Activated T-cell treated with anti-CD3 and anti-CD28 coated beads, Interleukin-2, amount 50 U/mL, for 72 hours (primary cell): ENCODE measurements around the gene AGAP1. TPM values are rescaled to one million over a fixed set of nuclear protein-coding genes. Genes with fewer than 3 reads are reported as not detected.

Source experiments
- ATAC-seq, 2 donors: fragments of 150-1000 bp; cut with Tn5 transposase; replicated peaks in 1 of 2; 2 replicates each; pipeline ENCODE4 v1.10.0; 2021; ENCODE audit warnings: moderate library complexity in 2 of 2, mild to moderate bottlenecking in 1 of 2
- DNase-seq, 2 donors: peaks; one replicate each; pipeline ENCODE4 v3.0.0; 2021 to 2022; ENCODE audit warnings: mixed read lengths in 1 of 2
- H3K27ac Mint-ChIP-seq: one replicate; pipeline ENCODE4 v1.8.0; 2022; ENCODE audit warnings: mild to moderate bottlenecking, moderate library complexity, mixed read lengths
- H3K27me3 Mint-ChIP-seq: one replicate; pipeline ENCODE4 v1.8.0; 2022; ENCODE audit warnings: low read depth, mixed read lengths
- H3K36me3 Mint-ChIP-seq, 2 donors: one replicate each; pipeline ENCODE4 v1.8.0; 2022; ENCODE audit warnings: mixed read lengths in 2 of 2, mild to moderate bottlenecking in 1 of 2; ENCODE audit not compliant: insufficient read depth in 2 of 2
- H3K4me1 Mint-ChIP-seq: one replicate; pipeline ENCODE4 v1.8.0; 2022; ENCODE audit warnings: low read depth, mixed read lengths
- H3K4me3 Mint-ChIP-seq, 2 donors: one replicate each; pipeline ENCODE4 v1.8.0; 2022; ENCODE audit warnings: mild to moderate bottlenecking in 2 of 2, mixed read lengths in 2 of 2, moderate library complexity in 2 of 2
- H3K9me3 Mint-ChIP-seq, 2 donors: one replicate each; pipeline ENCODE4 v1.8.0; 2022; ENCODE audit warnings: mixed read lengths in 2 of 2
- total RNA-seq, 2 donors: library from RNA; stranded (reverse); gene quantifications; one replicate each; pipeline ENCODE4 v1.2.3, GENCODE V29; 2022

Gene AGAP1
- total RNA-seq, 2 donors from 2014 or later = 0.74 to 2.9 TPM

- no peaks in the 10 kb centered on the region for H3K4me1 Mint-ChIP-seq
- peaks cover 72% of the 10 kb centered on the region for H3K27me3 Mint-ChIP-seq
- DNase-seq (peak; percentile 34 to 58), ATAC-seq (peak; percentile 62 to 82)
- H3K9me3 Mint-ChIP-seq = no peaks in the 10 kb centered on the region
- no peak overlapping the region for H3K27ac Mint-ChIP-seq
- H3K36me3 Mint-ChIP-seq = no peaks in the 10 kb centered on the region
- peak overlapping the region; percentile 43 to 44 for H3K4me3 Mint-ChIP-seq
Measured at GRCh38 chr2:235669269-235669831, 175.5 kb downstream of the AGAP1 start.

DNA sequence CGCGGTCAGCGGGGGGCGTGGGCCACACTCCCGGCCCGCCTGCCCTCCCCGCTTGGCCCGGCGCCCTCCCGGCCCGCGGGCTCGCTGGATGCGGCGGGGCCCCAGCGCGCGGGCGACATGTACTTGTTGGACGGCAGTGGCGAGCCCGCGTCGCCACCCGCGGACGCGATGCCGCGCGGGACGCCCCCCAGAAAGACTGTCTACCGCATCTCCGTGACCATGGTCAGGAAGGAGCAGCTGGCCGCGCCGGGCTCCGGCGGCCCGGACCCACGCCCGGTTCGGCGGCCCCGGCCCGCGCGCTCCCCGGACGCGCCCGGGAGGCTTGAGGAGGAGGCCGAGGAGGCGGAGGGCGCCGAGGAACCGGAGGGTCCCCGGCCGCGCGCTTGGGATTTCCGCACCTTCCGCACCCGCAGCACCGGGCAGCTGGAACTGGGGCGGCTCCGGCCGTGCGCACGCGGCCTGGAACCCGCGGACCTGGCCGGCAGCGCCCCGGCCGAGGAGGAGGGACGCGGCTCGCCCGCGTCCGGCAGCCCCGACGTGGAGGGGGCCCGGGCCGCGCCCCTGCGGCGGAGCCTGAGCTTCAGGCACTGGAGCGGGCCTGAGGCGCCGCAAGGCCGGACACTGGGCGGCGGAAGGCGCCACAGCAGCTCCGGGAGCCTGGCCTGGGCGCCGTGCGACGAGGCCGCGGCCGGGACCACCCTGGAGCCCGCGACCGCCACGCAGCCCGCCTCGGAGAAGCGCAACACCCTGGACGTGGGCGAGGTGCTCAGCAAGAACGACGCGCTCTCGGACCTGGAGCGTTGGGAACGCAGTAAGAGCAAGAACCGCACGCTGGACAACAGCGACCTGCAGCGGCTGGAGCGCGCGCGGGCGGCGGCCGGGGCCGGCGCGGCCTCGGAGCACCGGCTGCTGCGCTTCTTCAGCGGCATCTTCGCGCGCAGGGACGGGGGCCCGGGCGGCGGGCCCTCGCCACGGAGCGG is 176.4 kb downstream of the AGAP1 start:
- no peaks in the 10 kb centered on the region for H3K4me1 Mint-ChIP-seq
- DNase-seq (peak in 1 of 2 donors; percentile 9), ATAC-seq (no peak)
- no peak overlapping the region for H3K4me3 Mint-ChIP-seq
- no peaks in the 10 kb centered on the region for H3K9me3 Mint-ChIP-seq
- H3K36me3 Mint-ChIP-seq = no peaks in the 10 kb centered on the region
- H3K27ac Mint-ChIP-seq = no peak overlapping the region
- H3K27me3 Mint-ChIP-seq = peaks cover 66% of the 10 kb centered on the region

- peak overlapping the region in 1 of 2 donors; percentile 62 for H3K4me3 Mint-ChIP-seq
Measured at GRCh38 chr2:235670974-235671787, 177.3 kb downstream of the AGAP1 start.

DNA sequence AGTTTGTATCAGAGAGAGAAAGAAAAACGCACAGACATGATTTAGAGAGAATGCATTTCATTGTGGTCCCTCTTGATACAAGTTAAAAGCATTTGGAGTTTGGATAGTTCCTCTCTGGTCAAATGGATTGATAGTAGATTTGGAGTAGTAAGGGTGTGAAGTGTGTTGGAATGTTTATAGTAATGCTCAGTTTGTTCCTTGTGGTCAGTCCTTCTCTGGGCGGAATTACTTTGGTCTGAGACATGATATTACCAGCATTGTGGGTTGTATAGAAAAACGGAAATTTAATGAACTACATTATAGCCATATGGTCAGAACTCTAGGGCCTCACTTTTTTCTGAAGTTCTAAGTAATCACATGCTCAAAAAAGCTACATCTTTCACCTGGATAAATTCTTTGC is 178.9 kb downstream of the AGAP1 start:
- H3K27ac Mint-ChIP-seq = no peak overlapping the region

More at GRCh38 chr2:235670974-235671787, 177.3 kb downstream of the AGAP1 start:
- Mint-ChIP-seq H3K27me3 (peaks cover 66% of the 10 kb centered on the region), H3K9me3 (no peaks in the 10 kb centered on the region), H3K36me3 (no peaks in the 10 kb centered on the region), H3K4me1 (no peaks in the 10 kb centered on the region), H3K27ac (no peak overlapping the region)
- no peak for DNase-seq
- ATAC-seq = no peak

DNA sequence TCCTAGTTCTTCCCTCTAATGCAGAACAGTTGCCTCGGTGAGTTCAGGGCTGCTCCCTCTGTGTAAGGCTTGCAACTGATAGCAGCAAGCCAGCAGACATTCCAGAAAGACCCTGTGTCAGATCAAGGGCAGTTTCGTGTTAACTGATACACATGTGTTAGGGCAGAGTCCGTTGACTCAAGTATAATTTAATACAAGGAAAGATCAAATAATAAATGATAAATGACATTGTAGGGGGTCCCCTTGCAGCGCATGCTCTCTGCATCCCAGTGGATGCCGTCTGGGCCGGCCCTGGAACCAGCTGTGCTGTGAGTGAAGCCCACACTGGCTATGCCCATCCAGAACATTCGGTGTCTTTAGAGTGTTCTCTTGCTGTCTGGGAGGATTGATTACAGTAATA is 180.3 kb downstream of the AGAP1 start:
- Mint-ChIP-seq H3K4me1 (no peaks in the 10 kb centered on the region), H3K27ac (no peak overlapping the region), H3K27me3 (peaks cover 45% of the 10 kb centered on the region), H3K36me3 (no peaks in the 10 kb centered on the region), H3K9me3 (no peaks in the 10 kb centered on the region), H3K4me3 (no peak overlapping the region)
- DNase-seq (no peak), ATAC-seq (no peak)

More for the DNA sequence above, 178.9 kb downstream of the AGAP1 start:
- no peak for ATAC-seq
- Mint-ChIP-seq H3K9me3 (no peaks in the 10 kb centered on the region), H3K4me1 (no peaks in the 10 kb centered on the region), H3K36me3 (no peaks in the 10 kb centered on the region), H3K4me3 (no peak overlapping the region), H3K27me3 (peaks cover 57% of the 10 kb centered on the region)
- no peak for DNase-seq

DNA sequence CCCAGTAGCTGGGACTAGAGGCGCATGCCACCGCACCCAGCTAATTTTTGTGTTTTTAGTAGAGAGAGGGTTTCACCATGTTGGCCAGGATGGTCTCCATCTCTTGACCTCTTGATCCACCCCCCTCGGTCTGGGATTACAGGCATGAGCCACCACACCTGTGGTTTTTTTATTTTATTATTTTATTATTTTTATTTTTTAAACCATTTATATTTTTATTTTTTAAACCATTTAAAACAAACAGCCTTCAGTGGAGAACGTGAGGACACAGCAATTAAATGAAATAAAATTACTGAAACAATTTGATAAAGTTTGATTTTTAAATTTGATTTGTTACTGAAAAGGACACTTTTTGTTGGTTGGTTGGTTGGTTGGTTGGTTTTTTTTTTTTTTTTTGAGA is 181.0 kb downstream of the AGAP1 start:
- Mint-ChIP-seq H3K27me3 (peaks cover 45% of the 10 kb centered on the region), H3K9me3 (no peaks in the 10 kb centered on the region), H3K27ac (no peak overlapping the region), H3K36me3 (no peaks in the 10 kb centered on the region), H3K4me1 (no peaks in the 10 kb centered on the region), H3K4me3 (no peak overlapping the region)
- ATAC-seq (no peak), DNase-seq (no peak)

GRCh38 chr2:235675678-235676535 is 182.1 kb downstream of the AGAP1 start:
- ATAC-seq = no peak
- Mint-ChIP-seq H3K9me3 (no peaks in the 10 kb centered on the region), H3K27ac (no peak overlapping the region), H3K27me3 (peaks cover 45% of the 10 kb centered on the region), H3K4me3 (no peak overlapping the region), H3K36me3 (no peaks in the 10 kb centered on the region), H3K4me1 (no peaks in the 10 kb centered on the region)
- DNase-seq = no peak

- H3K4me3 Mint-ChIP-seq = no peak overlapping the region
- H3K27ac Mint-ChIP-seq = no peak overlapping the region
- no peak for ATAC-seq
- H3K36me3 Mint-ChIP-seq = no peaks in the 10 kb centered on the region
- no peaks in the 10 kb centered on the region for H3K9me3 Mint-ChIP-seq
- no peaks in the 10 kb centered on the region for H3K4me1 Mint-ChIP-seq
- no peak for DNase-seq
- H3K27me3 Mint-ChIP-seq = peaks cover 42% of the 10 kb centered on the region
Measured at GRCh38 chr2:235676536-235676799, 182.6 kb downstream of the AGAP1 start.

DNA sequence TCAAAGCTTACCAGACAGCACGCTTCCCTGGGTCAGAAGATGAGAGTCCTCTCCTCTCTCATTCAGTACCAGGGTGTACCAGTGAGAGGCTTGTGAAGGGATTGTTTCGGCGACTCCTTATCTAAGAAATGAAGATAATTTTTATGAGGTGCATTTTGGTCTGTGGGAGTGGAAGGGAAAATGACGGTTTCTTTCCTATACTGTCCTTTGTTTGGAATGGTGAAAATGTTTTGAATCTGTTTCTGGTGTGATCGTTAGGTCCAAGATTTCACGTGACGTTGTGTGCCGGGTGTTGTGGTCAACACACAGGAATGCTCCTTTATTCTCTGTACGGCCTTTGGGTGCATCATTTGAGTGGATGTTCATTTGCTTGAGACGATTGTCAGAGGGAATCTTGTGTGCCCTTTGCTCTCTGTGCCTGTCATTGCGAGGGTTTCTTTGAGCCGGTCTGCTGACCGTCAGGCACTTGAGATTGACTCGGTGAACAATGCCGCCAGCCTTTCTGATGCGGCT is 183.5 kb downstream of the AGAP1 start:
- no peak overlapping the region for H3K4me3 Mint-ChIP-seq
- H3K27me3 Mint-ChIP-seq = peaks cover 33% of the 10 kb centered on the region
- no peak overlapping the region for H3K27ac Mint-ChIP-seq
- H3K9me3 Mint-ChIP-seq = no peaks in the 10 kb centered on the region
- H3K36me3 Mint-ChIP-seq = no peaks in the 10 kb centered on the region
- ATAC-seq = no peak
- H3K4me1 Mint-ChIP-seq = no peaks in the 10 kb centered on the region
- no peak for DNase-seq

DNA sequence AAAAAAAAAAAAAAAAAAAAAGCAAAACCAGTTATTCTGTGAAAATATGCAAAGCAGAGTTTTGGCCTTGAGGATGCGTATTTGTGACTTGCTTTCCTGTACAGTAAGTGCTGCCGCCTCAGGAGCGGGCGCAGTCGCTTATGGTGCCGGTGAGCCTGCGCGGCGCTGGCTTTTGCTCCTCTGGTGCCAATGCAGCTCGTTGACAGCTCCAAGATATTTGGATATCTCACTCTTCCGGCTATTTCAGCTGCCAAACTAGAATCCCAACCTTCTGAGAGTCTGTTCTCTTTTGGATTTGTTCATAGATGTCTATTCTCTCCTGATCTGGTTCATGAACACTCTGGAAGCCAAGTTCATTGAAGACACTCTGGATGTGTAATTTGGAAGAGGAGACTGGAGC is 184.1 kb downstream of the AGAP1 start:
- H3K27ac Mint-ChIP-seq = no peak overlapping the region
- H3K27me3 Mint-ChIP-seq = peaks cover 27% of the 10 kb centered on the region

GRCh38 chr2:235678712-235679111 is 184.9 kb downstream of the AGAP1 start:
- Mint-ChIP-seq H3K4me1 (no peaks in the 10 kb centered on the region), H3K27ac (no peak overlapping the region), H3K27me3 (peaks cover 20% of the 10 kb centered on the region), H3K4me3 (no peak overlapping the region), H3K9me3 (no peaks in the 10 kb centered on the region), H3K36me3 (no peaks in the 10 kb centered on the region)
- ATAC-seq (no peak), DNase-seq (no peak)

More for the DNA sequence above, 184.1 kb downstream of the AGAP1 start:
- Mint-ChIP-seq H3K36me3 (no peaks in the 10 kb centered on the region), H3K9me3 (no peaks in the 10 kb centered on the region), H3K4me1 (no peaks in the 10 kb centered on the region), H3K4me3 (no peak overlapping the region)
- ATAC-seq (no peak), DNase-seq (no peak)

DNA sequence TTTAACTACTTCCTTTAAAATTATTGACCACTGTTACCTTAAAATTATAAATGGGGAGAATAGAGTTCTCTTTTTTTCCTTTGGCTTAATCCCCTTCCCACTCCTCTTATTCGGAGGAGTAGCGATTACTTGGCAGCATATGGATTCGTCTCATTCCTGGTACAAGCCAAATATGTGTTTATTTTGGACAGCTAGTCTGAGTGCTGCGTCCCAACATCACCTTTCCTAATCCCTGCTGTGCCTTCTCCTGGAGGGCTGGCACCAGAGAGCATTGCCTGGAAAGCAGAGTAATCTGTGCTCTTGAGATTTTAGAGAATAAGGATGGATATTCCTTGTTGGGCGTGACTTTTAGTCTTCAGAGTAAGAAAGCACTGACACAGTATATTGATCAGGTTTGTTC is 185.6 kb downstream of the AGAP1 start:
- Mint-ChIP-seq H3K4me3 (no peak overlapping the region), H3K27ac (no peak overlapping the region), H3K36me3 (no peaks in the 10 kb centered on the region), H3K4me1 (no peaks in the 10 kb centered on the region), H3K9me3 (no peaks in the 10 kb centered on the region), H3K27me3 (peaks cover 13% of the 10 kb centered on the region)
- no peak for ATAC-seq
- DNase-seq = no peak
